Pulmonary artery endothelial cell (primary cell): ENCODE data around the gene CCKAR. TPM values are rescaled to one million over a fixed set of nuclear protein-coding genes. Genes with fewer than 3 reads are reported as not detected.

Experiments used
- total RNA-seq: library from RNA; depleted of rRNA; stranded (reverse); fragments of >200 nt; gene quantifications from 2 replicates; pipeline ENCODE4 v1.2.3, GENCODE V29; 2014

CCKAR gene
- total RNA-seq, 1 donor from 2014 or later, result not detected

Other genes starting within 250 kb of the CCKAR start
- 38.8 and 44.5 TPM in 2 replicates for gene RBPJ, start 169.5 kb downstream of the CCKAR start, total RNA-seq
- 8.8 and 11.7 TPM in 2 replicates for gene TBC1D19, start 93.6 kb upstream of the CCKAR start, total RNA-seq